NT2/D1 (cell line): ENCODE data around the gene DUS3L.

Experiments
- SUZ12 ChIP-seq: IDR thresholded peaks from 2 replicates; pipeline ENCODE4 v1.6.1; 2011; ENCODE audit not compliant: insufficient read length, insufficient read depth; ENCODE audit errors: extremely low read depth
- YY1 ChIP-seq: IDR thresholded peaks from 2 replicates; pipeline ENCODE4 v1.6.1; 2011; ENCODE audit not compliant: insufficient read length, insufficient read depth

GRCh38 chr19:5773276-5773675, 17.7 kb downstream of the DUS3L start:
- no peak for TF ChIP-seq YY1
- no peak for TF ChIP-seq SUZ12
